ENCODE results near the gene DNAJC8.

Gene DNAJC8, protein sequence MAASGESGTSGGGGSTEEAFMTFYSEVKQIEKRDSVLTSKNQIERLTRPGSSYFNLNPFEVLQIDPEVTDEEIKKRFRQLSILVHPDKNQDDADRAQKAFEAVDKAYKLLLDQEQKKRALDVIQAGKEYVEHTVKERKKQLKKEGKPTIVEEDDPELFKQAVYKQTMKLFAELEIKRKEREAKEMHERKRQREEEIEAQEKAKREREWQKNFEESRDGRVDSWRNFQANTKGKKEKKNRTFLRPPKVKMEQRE

DNA sequence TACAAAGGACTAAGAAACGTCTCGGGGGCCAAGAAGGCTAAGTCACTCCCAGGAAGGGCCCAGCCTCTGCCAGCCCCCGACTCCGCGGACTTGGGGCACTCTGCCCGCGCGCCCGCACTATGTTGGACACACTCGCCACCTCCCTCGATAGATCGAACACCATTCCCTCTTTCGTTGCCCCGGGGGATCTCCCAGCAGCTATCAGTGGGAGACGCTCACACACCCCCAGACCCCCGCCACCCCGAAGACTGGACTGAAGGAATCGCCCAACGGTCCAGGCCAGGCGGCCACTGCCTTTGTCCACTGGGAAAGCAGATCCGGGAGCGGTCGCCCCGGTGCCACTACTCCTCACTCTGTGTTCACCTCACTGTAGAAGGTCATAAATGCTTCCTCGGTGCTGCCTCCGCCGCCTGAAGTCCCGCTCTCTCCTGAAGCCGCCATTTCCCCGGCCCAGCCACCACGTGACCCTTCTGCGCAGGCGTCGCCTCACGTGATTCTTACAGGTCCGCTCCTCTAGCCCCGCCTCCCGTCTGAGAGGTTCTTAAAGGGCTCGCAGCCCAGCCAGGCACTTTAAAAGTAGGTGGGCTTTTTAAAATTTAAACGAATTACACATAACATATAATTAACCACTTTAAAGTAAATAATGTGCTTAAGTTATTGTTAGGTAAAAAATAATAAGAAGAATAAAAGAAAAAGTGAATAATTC is at the start of gene DNAJC8:
Gene DNAJC8, minus strand, starts transcription at position 472 of the 706 bp plus-strand sequence. Its CDS starts 31 bp downstream, at position 441.
- DNase-seq (ENCODE audit: low read depth): peak; percentile 95
- H3K4me3 ChIP-seq (ENCODE audit: low read depth, low read length): peak within 1 kb of the TSS; percentile 99
- TF ChIP-seq, protein P1, sequence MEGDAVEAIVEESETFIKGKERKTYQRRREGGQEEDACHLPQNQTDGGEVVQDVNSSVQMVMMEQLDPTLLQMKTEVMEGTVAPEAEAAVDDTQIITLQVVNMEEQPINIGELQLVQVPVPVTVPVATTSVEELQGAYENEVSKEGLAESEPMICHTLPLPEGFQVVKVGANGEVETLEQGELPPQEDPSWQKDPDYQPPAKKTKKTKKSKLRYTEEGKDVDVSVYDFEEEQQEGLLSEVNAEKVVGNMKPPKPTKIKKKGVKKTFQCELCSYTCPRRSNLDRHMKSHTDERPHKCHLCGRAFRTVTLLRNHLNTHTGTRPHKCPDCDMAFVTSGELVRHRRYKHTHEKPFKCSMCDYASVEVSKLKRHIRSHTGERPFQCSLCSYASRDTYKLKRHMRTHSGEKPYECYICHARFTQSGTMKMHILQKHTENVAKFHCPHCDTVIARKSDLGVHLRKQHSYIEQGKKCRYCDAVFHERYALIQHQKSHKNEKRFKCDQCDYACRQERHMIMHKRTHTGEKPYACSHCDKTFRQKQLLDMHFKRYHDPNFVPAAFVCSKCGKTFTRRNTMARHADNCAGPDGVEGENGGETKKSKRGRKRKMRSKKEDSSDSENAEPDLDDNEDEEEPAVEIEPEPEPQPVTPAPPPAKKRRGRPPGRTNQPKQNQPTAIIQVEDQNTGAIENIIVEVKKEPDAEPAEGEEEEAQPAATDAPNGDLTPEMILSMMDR (IDR thresholded peaks at IDR 0.05; ENCODE audit: insufficient read depth, low read depth, low read length, missing control alignments): no peak

DNA sequence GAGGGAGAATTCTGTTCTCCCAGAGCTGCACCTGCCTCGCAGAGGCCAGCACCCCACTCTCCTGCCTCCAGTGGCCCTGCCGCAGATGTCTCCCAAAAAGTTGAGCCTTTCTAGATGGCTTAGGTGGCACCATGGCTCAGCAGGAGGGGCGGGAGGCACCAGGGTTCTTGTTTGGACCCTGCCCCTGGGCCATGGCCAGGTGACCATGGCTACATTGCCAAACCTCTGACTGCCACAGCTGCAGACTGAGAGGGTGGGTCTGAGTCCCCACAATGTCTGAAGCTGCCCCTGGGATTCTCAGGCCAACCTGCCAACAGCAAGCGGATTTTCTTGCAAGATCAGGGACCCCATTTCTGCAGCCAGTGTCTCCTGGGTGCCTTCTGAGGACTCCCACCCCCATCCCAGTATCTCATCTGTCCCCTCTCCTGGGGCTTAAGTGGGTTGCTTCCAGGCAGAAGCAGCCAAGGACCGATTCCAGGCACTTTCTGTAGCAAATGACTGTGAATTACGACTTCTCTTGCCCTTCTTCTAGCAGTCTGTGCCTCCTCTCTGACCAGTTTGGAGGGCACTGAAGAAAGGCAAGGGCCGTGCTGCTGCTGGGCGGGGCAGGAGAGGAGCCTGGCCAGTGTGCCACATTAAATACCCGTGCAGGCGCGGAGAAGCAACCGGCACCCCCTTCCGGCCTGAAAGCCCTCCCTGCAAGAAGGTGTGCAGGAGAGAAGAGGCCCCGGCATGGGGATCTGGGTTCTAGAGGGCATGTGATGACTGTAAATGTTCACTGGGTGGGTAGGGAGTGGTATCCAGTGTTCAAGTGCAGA is 49.0 kb upstream of the DNAJC8 start:
- TF ChIP-seq, protein P1 (IDR thresholded peaks at IDR 0.05; ENCODE audit: insufficient read depth, low read depth, low read length, missing control alignments): no peak
- no peak for DNase-seq (ENCODE audit: low read depth)
- no peak overlapping the region for H3K4me3 ChIP-seq (ENCODE audit: low read depth, low read length)

GRCh38 chr1:28280977-28281381 is 48.1 kb upstream of the DNAJC8 start:
- TF ChIP-seq, protein P1 (IDR thresholded peaks at IDR 0.05; ENCODE audit: insufficient read depth, low read depth, low read length, missing control alignments): no peak
- no peak for DNase-seq (ENCODE audit: low read depth)
- no peak overlapping the region for H3K4me3 ChIP-seq (ENCODE audit: low read depth, low read length)

GRCh38 chr1:28280501-28280900 is 47.7 kb upstream of the DNAJC8 start:
- TF ChIP-seq, protein P1 (IDR thresholded peaks at IDR 0.05; ENCODE audit: insufficient read depth, low read depth, low read length, missing control alignments): no peak
- no peak for DNase-seq (ENCODE audit: low read depth)
- H3K4me3 ChIP-seq (ENCODE audit: low read depth, low read length): no peak overlapping the region

GRCh38 chr1:28279721-28280120 is 46.9 kb upstream of the DNAJC8 start:
- TF ChIP-seq, protein P1 (IDR thresholded peaks at IDR 0.05; ENCODE audit: insufficient read depth, low read depth, low read length, missing control alignments): no peak
- H3K4me3 ChIP-seq (ENCODE audit: low read depth, low read length): no peak overlapping the region
- DNase-seq (ENCODE audit: low read depth): no peak

GRCh38 chr1:28278763-28279162 is 45.9 kb upstream of the DNAJC8 start:
- no peak overlapping the region for H3K4me3 ChIP-seq (ENCODE audit: low read depth, low read length)
- no peak for DNase-seq (ENCODE audit: low read depth)
- TF ChIP-seq, protein P1 (IDR thresholded peaks at IDR 0.05; ENCODE audit: insufficient read depth, low read depth, low read length, missing control alignments): no peak

Data from GM12865 (cell line).